T-helper 2 cell treated with Interferon-gamma antibody and Interleukin-4, amounts not matched to agents 5 μg/mL and 100 μg/mL, for 36 hours (primary cell): ENCODE results near the gene ANKRD33.

Source experiments
- DNase-seq: peaks from one replicate; pipeline ENCODE4 v3.0.0; 2021; ENCODE audit warnings: low spot score
- H3K27ac Mint-ChIP-seq: one replicate; pipeline ENCODE4 v1.8.0; 2021; ENCODE audit warnings: mild to moderate bottlenecking, mixed read lengths
- H3K27me3 Mint-ChIP-seq: one replicate; pipeline ENCODE4 v1.8.0; 2021; ENCODE audit warnings: low read depth, mixed read lengths
- H3K36me3 Mint-ChIP-seq: one replicate; pipeline ENCODE4 v1.8.0; 2021; ENCODE audit warnings: low read depth, mixed read lengths
- H3K4me1 Mint-ChIP-seq: one replicate; pipeline ENCODE4 v1.8.0; 2021; ENCODE audit warnings: low read depth, mixed read lengths
- H3K4me3 Mint-ChIP-seq: one replicate; pipeline ENCODE4 v1.8.0; 2022; ENCODE audit warnings: mild to moderate bottlenecking, moderate library complexity, mixed read lengths
- H3K9me3 Mint-ChIP-seq: one replicate; pipeline ENCODE4 v1.8.0; 2021; ENCODE audit warnings: mixed read lengths

ANKRD33 gene

DNA sequence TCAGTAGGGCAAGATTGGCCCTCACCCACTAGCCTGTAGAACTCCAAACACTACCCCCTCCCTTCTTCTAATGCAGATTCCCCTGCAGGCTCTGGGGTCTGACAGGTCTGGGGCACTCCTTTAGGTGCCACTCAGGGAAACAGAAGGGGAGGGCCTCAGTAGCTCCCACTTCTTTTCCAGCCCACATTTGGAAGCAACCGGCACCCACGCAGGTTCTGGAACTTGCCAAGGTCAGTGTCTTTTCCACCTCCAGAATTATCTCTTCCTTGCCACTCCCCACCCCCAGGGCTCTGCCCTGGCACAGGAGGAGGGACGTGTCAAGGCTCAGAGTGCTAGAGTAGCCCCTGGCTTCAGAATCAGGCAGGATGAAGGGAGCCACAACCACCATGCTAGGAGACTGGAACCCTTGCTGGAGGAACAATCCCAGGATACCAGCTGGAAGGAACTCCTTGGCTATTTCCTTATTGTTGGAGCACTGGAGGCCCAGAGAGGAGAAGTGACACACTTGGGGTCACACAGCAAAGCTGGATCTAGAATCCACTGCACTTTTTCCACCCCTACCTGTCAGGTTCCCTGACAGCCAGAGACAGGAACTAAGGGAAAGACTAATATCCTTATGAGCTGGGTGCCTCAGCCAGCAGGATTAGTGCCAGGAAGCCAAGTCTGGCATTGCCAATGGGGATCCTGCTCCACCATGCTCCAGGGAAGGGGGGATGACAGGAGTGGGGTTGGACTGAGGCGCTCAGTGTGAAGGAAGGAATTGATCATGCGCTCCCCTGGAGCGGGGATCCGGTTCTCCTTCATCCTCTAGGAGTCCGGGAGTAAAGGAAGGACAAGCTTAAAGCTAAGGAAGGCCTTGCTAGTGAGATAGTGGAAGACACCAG, 37.6 kb upstream of the ANKRD33 start:
- peaks cover 53% of the 10 kb centered on the region for H3K27me3 Mint-ChIP-seq

DNA sequence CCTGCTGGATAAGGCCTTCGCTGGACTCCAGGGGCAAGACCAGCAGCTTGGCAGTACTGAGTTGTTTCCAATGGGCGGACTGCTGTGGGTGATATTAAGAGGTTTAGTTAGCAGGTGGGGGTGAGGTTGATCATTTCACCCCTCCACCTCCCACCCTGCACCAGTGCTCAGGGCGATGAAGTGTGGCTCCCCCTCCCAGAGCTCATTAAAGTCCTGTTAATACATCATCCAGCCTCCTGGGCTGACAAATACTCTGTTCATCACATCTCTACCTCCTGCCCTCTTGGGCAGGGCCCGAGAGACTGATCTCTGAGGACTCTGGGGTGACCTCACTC, 37.0 kb upstream of the ANKRD33 start:
- H3K4me1 Mint-ChIP-seq, result peaks cover 5% of the 10 kb centered on the region
- no peaks in the 10 kb centered on the region for H3K9me3 Mint-ChIP-seq
- DNase-seq, result no peak
- peaks cover 46% of the 10 kb centered on the region for H3K27me3 Mint-ChIP-seq
- no peak overlapping the region for H3K27ac Mint-ChIP-seq
- no peak overlapping the region for H3K4me3 Mint-ChIP-seq
- no peaks in the 10 kb centered on the region for H3K36me3 Mint-ChIP-seq

More for the DNA sequence above, 37.6 kb upstream of the ANKRD33 start:
- Mint-ChIP-seq H3K4me1 (peaks cover 5% of the 10 kb centered on the region), H3K36me3 (no peaks in the 10 kb centered on the region), H3K27ac (no peak overlapping the region), H3K4me3 (no peak overlapping the region), H3K9me3 (no peaks in the 10 kb centered on the region)
- no peak for DNase-seq

DNA sequence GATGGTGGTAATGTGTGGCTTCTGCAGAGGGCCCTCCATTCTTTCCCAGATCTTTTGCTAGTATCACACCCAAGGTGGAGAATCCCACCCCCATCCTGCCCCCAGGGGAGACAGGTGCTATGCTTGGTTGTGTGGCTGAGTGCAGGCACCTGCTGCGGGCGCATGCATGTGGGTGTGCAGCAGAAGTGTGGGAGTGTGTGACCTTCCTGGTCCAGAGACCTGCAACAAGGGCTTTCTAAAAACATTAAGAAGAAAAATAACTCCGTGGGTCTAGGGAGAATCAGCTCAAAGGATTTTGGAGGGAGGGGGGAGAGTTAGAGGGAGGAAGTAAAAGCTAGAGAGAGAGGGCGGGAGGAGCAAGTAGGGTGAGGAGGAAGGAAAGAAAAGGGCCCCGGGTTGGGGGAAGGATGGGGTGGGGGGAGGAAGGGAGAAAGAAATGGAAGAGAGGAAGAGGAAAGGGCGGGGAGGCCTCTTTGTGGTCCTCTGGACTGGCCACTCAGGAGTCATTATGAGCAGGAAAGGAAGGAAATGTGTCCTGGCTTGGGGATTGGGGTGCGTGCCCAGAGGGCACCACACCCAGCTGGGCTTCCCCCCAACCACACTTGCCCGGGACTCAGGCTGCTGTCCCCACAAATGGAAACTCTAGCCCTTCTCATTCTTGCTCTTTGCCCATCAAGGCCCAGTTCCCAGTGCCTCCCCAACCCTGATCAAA, 36.3 kb upstream of the ANKRD33 start:
- DNase-seq, result no peak
- Mint-ChIP-seq H3K9me3 (no peaks in the 10 kb centered on the region), H3K36me3 (no peaks in the 10 kb centered on the region), H3K4me3 (no peak overlapping the region), H3K27me3 (peaks cover 40% of the 10 kb centered on the region), H3K4me1 (peaks cover 5% of the 10 kb centered on the region), H3K27ac (no peak overlapping the region)

DNA sequence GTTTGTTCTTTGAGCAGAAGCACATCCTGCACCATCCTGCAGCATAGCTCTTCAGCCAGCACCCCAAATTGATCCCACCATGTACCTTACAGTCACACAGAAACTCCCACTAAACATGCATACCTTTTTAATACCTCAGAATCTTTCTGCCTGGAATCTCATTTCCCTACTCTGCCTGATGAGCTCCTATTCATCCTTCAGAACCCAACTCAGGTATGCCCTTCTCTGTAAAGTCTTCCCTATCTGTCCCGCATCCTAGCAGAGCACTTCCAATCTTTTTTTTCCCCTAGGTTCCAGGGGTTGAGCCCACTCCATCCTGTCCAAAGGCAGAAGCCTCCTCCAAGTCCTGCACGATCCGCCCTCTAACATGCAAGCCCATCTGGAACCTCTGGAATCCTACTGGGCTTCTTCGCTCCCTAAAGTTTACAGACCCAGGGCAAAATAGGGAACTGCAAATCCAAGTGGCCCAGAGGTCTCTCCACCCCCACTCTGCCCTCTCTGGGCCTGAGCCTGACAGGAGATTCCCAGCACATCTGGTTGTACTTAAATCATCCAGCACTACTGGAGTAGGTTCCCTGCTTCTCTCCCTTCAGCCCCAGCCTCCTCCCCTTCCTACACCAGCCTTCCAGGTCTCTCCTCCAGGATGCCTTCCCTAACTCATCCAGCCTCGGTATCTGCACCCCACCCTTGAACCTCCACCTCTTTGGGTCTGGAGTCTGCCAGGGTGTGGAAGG, 35.3 kb upstream of the ANKRD33 start:
- DNase-seq, result no peak
- no peaks in the 10 kb centered on the region for H3K36me3 Mint-ChIP-seq
- H3K4me1 Mint-ChIP-seq, result peaks cover 5% of the 10 kb centered on the region
- H3K9me3 Mint-ChIP-seq, result no peaks in the 10 kb centered on the region
- H3K27ac Mint-ChIP-seq, result no peak overlapping the region
- H3K4me3 Mint-ChIP-seq, result no peak overlapping the region
- H3K27me3 Mint-ChIP-seq, result peaks cover 40% of the 10 kb centered on the region

DNA sequence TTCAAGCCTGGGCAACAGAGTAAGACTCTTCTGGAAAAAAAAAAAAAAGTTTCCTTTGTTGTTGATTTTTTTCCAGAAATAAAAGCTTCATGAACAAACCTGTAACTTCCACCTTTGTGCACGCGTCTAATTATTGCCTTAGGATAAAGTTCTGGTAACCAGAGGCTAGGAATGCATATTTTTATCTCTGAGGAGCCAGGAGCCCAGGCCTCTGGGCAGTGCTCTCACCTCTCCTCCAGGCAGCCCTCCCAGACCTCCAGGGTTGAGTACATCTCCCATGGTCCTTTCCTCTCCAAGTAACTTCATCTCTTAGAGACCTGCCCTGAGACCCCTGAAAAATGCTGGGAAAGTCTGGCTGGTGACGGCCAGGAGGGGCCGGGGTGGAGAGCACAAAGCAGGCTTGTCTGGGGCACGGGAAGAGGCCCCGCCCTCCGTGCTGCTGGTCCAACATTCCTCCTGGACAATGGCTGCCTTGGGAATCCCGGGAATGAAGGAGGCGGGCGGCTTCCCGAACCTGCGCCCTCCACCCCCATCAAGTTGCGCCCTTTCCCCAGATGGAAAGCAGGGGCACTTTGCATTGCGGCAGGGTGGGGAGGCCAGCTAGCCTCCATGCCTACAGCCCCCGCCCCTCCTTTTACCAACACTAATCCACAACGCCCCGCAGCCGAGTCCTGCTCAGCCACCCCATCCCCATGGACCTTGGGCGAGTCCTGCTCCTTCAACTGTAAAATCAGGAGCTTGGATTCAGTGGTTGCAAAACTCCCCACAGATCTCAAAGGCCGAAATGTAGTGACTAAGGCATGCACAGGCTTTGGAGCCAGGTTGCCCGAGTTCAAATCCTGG, 32.1 kb upstream of the ANKRD33 start:
- Mint-ChIP-seq H3K27ac (no peak overlapping the region), H3K27me3 (peaks cover 23% of the 10 kb centered on the region), H3K4me1 (peaks cover 5% of the 10 kb centered on the region)

DNA sequence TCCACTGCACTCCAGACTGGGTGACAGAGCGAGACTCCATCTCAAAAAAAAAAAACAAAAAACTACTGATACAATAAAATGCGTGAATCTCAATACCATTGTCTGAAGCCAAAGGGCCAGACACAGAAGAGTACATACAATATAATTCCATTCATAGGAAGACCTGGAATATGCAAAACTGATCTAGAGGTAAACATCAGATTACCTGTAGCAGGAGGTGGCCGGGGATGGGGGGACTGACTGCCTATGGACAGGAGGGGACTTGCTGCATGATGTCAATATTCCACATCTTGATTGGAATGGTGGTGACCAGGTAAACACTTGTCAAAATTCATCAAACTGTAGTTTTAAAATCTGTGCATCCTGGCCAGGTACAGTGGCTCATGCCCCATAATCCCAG, 26.9 kb upstream of the ANKRD33 start:
- Mint-ChIP-seq H3K27me3 (peaks cover 40% of the 10 kb centered on the region), H3K9me3 (no peaks in the 10 kb centered on the region), H3K4me1 (no peaks in the 10 kb centered on the region)

More for the DNA sequence above, 32.1 kb upstream of the ANKRD33 start:
- H3K4me3 Mint-ChIP-seq, result no peak overlapping the region
- H3K9me3 Mint-ChIP-seq, result no peaks in the 10 kb centered on the region
- no peaks in the 10 kb centered on the region for H3K36me3 Mint-ChIP-seq
- no peak for DNase-seq

DNA sequence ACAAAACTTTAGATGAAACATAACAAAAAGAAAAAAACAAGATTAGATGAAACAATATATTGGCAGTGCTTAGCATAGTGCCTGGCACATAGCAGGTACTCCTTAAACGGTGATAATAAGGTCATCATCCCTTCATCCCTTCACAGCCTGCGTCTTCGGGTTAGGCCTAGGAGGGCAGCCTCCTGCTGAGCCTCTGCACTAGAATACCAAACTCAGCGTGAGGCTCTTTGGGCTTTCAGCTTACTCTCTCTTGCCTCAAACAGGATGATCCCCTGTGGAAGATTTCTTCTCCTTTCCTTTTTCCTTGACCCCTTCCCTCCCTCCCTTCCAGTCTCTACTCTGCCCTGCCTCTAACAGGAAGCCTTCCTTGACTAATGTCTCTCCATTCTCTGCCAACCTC, 25.0 kb upstream of the ANKRD33 start:
- no peak for DNase-seq
- Mint-ChIP-seq H3K36me3 (no peaks in the 10 kb centered on the region), H3K9me3 (no peaks in the 10 kb centered on the region), H3K4me1 (no peaks in the 10 kb centered on the region), H3K27me3 (peaks cover 50% of the 10 kb centered on the region), H3K27ac (no peak overlapping the region), H3K4me3 (no peak overlapping the region)

More for the DNA sequence above, 26.9 kb upstream of the ANKRD33 start:
- Mint-ChIP-seq H3K36me3 (no peaks in the 10 kb centered on the region), H3K27ac (no peak overlapping the region), H3K4me3 (no peak overlapping the region)
- DNase-seq, result no peak

DNA sequence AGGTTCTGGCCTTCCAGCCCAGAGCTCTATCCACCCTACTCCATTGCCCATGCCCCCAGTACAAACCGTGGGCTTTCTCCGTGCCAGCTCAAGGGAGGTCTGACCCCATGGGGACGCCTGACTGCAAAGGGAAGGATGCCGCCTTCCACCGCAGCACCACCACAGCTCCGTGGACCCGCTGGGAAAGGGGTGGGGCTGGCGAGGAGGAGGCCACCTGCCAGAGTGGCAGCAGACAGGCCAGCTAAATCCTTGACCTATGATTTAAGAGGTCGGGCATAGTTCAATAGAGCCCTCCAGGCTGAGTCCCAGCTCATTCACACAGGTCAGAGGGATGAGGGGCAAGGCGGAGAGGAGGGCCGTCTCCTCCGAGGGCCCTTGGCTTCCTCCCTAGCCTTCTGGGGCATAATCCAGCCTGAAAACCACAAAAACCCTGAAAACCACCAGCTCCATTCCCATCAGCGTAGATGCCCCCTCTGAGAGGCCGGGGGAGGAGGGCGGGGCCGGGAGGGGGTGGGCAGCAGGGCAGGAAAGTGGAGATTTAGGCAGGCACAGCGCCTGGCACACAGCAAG, 24.5 kb upstream of the ANKRD33 start:
- DNase-seq, result no peak
- no peak overlapping the region for H3K4me3 Mint-ChIP-seq
- H3K27me3 Mint-ChIP-seq, result peaks cover 55% of the 10 kb centered on the region
- no peaks in the 10 kb centered on the region for H3K4me1 Mint-ChIP-seq
- H3K27ac Mint-ChIP-seq, result no peak overlapping the region
- no peaks in the 10 kb centered on the region for H3K9me3 Mint-ChIP-seq
- H3K36me3 Mint-ChIP-seq, result no peaks in the 10 kb centered on the region

DNA sequence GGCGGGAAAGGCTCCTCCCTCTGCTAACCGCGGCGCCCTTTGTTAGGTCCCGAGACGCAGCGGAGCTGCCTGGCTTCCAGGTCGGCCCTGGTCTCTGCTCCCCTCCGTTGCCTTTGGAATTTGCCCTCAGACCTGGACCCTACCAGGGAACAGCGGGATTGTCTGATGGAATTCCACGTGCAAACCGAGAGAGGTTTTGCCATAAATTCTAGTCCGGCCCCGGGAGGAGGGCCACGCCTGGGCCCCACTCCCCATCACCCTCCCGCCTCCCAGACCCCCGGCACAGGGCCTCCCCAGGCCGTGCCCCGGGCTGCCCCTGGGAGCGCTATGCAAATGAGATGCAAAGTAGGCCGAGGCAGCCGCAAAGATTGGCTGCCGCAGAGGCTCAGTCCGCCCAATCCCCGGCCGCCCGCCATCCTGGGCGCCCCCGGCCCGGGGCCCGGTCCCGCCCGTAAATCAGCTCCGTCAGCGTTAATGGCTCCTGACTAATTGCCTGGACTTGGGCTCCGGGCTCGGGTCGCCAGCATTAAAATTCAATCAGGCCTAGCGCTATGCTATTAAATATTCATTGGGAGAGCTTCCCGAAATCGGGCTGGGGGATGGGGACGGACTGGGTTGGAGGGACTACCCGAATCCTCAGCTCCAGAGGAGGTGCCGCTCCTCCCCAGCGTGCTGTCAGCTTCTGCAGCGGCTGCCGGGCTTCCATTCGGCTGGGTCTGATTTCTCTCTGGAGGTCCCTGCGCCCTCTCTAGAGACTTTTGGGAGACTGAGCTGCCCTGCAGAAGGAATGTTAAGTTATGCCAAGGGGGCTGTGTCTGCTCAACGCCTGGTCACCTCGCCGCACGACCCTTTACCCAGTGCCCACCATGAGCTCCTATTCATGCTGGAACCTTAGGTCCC, 23.7 kb upstream of the ANKRD33 start:
- no peak overlapping the region for H3K27ac Mint-ChIP-seq
- H3K4me1 Mint-ChIP-seq, result no peaks in the 10 kb centered on the region
- H3K9me3 Mint-ChIP-seq, result no peaks in the 10 kb centered on the region
- peaks cover 59% of the 10 kb centered on the region for H3K27me3 Mint-ChIP-seq
- no peak for DNase-seq
- no peaks in the 10 kb centered on the region for H3K36me3 Mint-ChIP-seq
- H3K4me3 Mint-ChIP-seq, result no peak overlapping the region

DNA sequence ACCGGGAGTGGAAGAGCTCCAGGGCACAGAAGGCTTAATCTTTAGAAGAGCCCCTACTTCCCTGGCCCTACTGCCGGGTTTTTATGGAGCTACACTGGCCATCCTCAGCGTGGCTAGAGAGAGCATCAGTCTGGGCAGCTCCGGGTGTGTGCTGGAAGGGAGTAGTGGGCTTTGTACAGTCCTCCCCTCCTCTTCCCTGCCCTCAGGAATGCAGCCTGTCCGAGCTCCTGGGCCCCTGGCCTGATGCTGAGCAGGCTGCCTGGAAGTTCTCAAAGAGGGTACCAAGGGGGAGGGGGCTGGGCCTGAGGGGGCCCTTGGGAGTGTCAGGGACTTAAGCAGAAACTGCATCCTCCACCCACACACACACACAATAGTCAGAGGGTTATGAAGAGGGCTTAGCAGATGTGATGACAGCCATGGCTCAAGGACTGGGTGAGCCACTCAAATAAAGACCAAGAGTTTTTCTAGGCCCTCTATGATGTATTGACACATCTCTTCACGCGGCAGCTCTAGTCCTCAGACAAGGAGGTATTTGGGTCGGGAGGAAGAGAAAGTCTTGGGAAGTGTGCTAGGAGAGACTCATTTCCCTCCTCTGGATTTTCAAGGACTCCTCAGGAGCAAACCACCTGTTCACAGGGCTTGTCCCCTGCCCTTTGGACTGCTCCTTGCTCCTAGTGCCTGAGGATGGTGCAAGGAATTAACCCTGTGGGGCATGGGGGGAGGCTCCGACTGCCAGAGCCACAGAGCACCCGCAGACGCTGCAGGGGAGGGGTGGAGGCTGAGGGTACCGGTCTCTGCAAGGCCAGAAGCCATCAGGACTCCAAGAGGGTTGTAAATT, 22.9 kb upstream of the ANKRD33 start:
- no peak for DNase-seq
- Mint-ChIP-seq H3K9me3 (no peaks in the 10 kb centered on the region), H3K27ac (no peak overlapping the region), H3K4me1 (no peaks in the 10 kb centered on the region), H3K36me3 (no peaks in the 10 kb centered on the region), H3K4me3 (no peak overlapping the region), H3K27me3 (peaks cover 66% of the 10 kb centered on the region)

DNA sequence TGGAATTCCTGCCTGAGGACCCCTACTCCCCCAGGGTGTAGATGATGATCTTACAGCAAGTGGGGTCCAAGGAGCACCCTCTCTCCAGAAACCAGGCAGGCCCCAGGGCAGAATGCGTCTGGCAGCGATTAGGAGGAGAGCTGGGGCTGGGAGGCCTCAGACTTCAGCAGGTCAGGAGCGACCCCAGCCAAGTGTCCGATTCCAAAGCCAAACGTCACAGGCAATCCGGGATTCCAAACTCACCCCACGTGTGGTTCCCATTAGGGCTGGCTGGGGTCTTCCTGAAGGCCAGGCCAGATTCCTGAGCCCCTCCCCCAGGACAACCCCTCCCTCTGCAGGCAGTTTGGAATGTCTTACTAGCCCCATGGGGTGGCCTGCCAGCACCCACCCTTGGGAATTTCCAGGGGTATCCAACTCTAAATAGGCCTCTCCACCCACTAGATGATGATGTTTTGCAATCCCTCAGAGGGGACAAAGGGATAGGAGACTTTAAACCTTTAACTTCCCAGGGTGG, 22.1 kb upstream of the ANKRD33 start:
- Mint-ChIP-seq H3K9me3 (no peaks in the 10 kb centered on the region), H3K27me3 (peaks cover 71% of the 10 kb centered on the region), H3K27ac (no peak overlapping the region), H3K4me3 (no peak overlapping the region), H3K36me3 (no peaks in the 10 kb centered on the region), H3K4me1 (no peaks in the 10 kb centered on the region)
- DNase-seq, result no peak

DNA sequence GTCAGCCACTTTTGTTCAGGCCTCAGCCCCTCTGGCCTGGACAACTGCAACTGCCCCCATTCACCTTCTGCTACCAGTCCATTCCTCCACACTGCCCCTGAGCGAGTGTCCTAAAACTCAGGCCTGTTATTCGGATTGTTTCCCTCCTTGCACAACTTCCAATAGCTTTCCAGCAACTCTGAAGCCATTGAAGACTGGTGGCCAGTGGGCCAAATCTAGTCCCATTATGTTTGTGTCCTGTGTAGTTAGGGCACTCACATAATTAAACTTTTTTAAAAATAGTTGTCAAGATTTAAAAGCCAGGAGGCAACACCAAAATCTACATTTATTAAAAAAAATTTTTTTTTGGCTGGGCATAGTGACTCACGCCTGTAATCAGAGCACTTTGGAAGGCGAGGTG, 21.6 kb upstream of the ANKRD33 start:
- no peak for DNase-seq
- no peaks in the 10 kb centered on the region for H3K9me3 Mint-ChIP-seq
- H3K4me3 Mint-ChIP-seq, result no peak overlapping the region
- peaks cover 76% of the 10 kb centered on the region for H3K27me3 Mint-ChIP-seq
- no peak overlapping the region for H3K27ac Mint-ChIP-seq
- no peaks in the 10 kb centered on the region for H3K4me1 Mint-ChIP-seq
- no peaks in the 10 kb centered on the region for H3K36me3 Mint-ChIP-seq
